Sigmoid colon (tissue), 4 donors: Measurements from ENCODE around the gene ZCCHC24.

Experiments
- CTCF ChIP-seq, 4 experiments: fragments of 450-650 bp in 3 of 4; fragments of 200-600 bp in 1 of 4; IDR thresholded peaks; one replicate each; pipeline ENCODE4 v1.5.1; 2016 to 2019; ENCODE audit warnings: antibody characterized with exemption in 4 of 4, mild to moderate bottlenecking in 3 of 4, moderate library complexity in 2 of 4
- EP300 ChIP-seq, 4 donors: sonication (generic); formaldehyde crosslinking; IDR thresholded peaks; one replicate each; pipeline ENCODE4 v1.6.1; 2017; ENCODE audit warnings: antibody characterized with exemption in 4 of 4
- POLR2A ChIP-seq, 2 donors: fragments of 450-650 bp; IDR thresholded peaks; one replicate each; pipeline ENCODE4 v1.6.1; 2016; ENCODE audit warnings: antibody characterized with exemption in 2 of 2, mild to moderate bottlenecking in 2 of 2, moderate library complexity in 2 of 2
- POLR2AphosphoS5 ChIP-seq, 4 donors: sonication (generic); formaldehyde crosslinking; IDR thresholded peaks; one replicate each; pipeline ENCODE4 v1.6.1; 2017; ENCODE audit warnings: antibody characterized with exemption in 4 of 4

GRCh38 chr10:79353726-79354125 lies 91.7 kb downstream of the ZCCHC24 start:
- TF ChIP-seq POLR2AphosphoS5 (IDR thresholded peaks at IDR 0.05) (no peak), CTCF (IDR thresholded peaks at IDR 0.05) (no peak), POLR2A (IDR thresholded peaks at IDR 0.05) (no peak), EP300 (IDR thresholded peaks at IDR 0.05) (no peak)
